Measurements from ENCODE around the gene SYNE2. TPM values are rescaled to one million over a fixed set of nuclear protein-coding genes. Genes with fewer than 3 reads are reported as not detected.

Gene SYNE2
- total and polyA plus RNA-seq, 2 of the 8 experiments (the other 6 are each of a cell fraction or from before 2014, with no cell fraction given): 32.6 to 46.1 TPM

DNA sequence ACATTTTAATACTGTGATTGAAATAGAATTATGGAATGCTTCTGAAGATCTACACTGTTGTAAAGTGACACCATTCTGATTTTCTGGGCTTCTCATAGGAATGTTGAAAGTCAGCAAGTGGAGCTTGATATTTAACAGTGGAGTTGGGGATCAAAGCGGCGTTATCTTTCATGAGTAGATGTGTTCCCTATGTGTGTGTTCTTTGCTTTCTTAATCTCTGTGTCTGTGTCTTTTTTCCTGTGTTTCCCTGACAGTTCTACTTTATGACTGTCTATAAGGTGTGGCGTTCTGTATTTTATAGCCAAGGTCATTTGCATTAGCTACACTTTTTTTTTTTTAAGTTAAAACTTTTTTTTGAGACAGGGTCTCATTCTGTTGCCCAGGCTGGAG lies 24.7 kb downstream of the SYNE2 start (continued):
- TF ChIP-seq, protein P1, sequence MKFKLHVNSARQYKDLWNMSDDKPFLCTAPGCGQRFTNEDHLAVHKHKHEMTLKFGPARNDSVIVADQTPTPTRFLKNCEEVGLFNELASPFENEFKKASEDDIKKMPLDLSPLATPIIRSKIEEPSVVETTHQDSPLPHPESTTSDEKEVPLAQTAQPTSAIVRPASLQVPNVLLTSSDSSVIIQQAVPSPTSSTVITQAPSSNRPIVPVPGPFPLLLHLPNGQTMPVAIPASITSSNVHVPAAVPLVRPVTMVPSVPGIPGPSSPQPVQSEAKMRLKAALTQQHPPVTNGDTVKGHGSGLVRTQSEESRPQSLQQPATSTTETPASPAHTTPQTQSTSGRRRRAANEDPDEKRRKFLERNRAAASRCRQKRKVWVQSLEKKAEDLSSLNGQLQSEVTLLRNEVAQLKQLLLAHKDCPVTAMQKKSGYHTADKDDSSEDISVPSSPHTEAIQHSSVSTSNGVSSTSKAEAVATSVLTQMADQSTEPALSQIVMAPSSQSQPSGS (IDR thresholded peaks at IDR 0.05; ENCODE audit: low read length): no peak
- no peak for TF ChIP-seq EP300 (IDR thresholded peaks at IDR 0.05; ENCODE audit: borderline replicate concordance in 1 of 2, low read depth in 2 of 2, low read length in 2 of 2)
- TF ChIP-seq TAF1 (IDR thresholded peaks at IDR 0.05; ENCODE audit: low read depth, low read length): no peak
- no peak for TF ChIP-seq SIX5 (IDR thresholded peaks at IDR 0.05; ENCODE audit: low read depth, low read length)
- TF ChIP-seq ZNF274 (IDR thresholded peaks at IDR 0.05; ENCODE audit: borderline replicate concordance, extremely low read depth, low read length): no peak
- no peak for TF ChIP-seq SRF (IDR thresholded peaks at IDR 0.05; ENCODE audit: low read depth, low read length)
- no peak for TF ChIP-seq FOSL1 (IDR thresholded peaks at IDR 0.05; ENCODE audit: insufficient read depth, low read depth, low read length)

Measured in H1 (cell line).